ENCODE data around the gene LRMDA.

DNA sequence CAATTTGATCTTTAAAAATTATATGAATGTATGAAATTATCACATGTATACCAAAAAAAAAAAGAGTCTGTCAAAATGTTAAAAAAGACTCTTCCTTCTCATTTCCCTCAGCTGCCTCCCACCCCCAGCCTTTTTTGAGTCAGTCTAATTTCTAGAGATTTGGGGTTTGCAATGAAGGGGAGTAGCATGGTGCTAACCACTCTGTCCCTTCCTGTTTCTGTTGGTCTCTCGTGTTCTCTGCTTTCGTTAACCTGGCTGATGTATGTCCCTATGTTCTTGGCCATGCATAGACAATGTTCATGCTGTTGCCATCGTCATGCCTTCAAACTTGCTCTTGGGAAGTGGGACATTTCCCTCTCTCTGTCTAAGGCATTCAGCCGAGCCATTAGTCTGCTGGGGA is 474.1 kb downstream of the LRMDA start:
- TF ChIP-seq, protein P1, sequence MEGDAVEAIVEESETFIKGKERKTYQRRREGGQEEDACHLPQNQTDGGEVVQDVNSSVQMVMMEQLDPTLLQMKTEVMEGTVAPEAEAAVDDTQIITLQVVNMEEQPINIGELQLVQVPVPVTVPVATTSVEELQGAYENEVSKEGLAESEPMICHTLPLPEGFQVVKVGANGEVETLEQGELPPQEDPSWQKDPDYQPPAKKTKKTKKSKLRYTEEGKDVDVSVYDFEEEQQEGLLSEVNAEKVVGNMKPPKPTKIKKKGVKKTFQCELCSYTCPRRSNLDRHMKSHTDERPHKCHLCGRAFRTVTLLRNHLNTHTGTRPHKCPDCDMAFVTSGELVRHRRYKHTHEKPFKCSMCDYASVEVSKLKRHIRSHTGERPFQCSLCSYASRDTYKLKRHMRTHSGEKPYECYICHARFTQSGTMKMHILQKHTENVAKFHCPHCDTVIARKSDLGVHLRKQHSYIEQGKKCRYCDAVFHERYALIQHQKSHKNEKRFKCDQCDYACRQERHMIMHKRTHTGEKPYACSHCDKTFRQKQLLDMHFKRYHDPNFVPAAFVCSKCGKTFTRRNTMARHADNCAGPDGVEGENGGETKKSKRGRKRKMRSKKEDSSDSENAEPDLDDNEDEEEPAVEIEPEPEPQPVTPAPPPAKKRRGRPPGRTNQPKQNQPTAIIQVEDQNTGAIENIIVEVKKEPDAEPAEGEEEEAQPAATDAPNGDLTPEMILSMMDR (IDR thresholded peaks at IDR 0.05), result no peak
- no peak for TF ChIP-seq POLR2A (IDR thresholded peaks at IDR 0.05)
